WTC11 (cell line): ENCODE data around the gene CPNE1. TPM values are rescaled to one million over a fixed set of nuclear protein-coding genes. Genes with fewer than 3 reads are reported as not detected.

Source experiments
- CBFB ChIP-seq: sonication (generic); formaldehyde crosslinking; IDR thresholded peaks from 2 replicates; pipeline ENCODE4 v1.8.1; 2022; ENCODE audit warnings: mild to moderate bottlenecking, low read depth, missing genetic modification reagents
- CREM ChIP-seq: sonication (generic); formaldehyde crosslinking; IDR thresholded peaks from 2 replicates; pipeline ENCODE4 v1.8.1; 2022; ENCODE audit warnings: mild to moderate bottlenecking, missing genetic modification reagents, moderate library complexity
- ELF4 ChIP-seq: sonication (generic); formaldehyde crosslinking; IDR thresholded peaks from 2 replicates; pipeline ENCODE4 v1.8.1; 2022; ENCODE audit warnings: low read depth, mild to moderate bottlenecking, moderate library complexity, missing genetic modification reagents
- ESRRA ChIP-seq: sonication (generic); formaldehyde crosslinking; IDR thresholded peaks from 2 replicates; pipeline ENCODE4 v1.8.1; 2022; ENCODE audit warnings: mild to moderate bottlenecking, missing genetic modification reagents, borderline replicate concordance
- FOXJ3 ChIP-seq: sonication (generic); formaldehyde crosslinking; IDR thresholded peaks from 2 replicates; pipeline ENCODE4 v1.9.0; 2021; ENCODE audit warnings: missing genetic modification reagents, mild to moderate bottlenecking, borderline replicate concordance
- FOXK1 ChIP-seq: sonication (generic); formaldehyde crosslinking; IDR thresholded peaks from 2 replicates; pipeline ENCODE4 v1.8.0; 2022; ENCODE audit warnings: mild to moderate bottlenecking, moderate library complexity, missing genetic modification reagents
- FOXP1 ChIP-seq: sonication (generic); formaldehyde crosslinking; IDR thresholded peaks from 2 replicates; pipeline ENCODE4 v1.8.0; 2022; ENCODE audit warnings: missing genetic modification reagents, mild to moderate bottlenecking, moderate library complexity, borderline replicate concordance
- GRHL2 ChIP-seq: fragments of 250-450 bp; sonication (Bioruptor Pico); IDR thresholded peaks from 2 replicates; pipeline ENCODE4 v1.8.0; 2022; ENCODE audit warnings: mild to moderate bottlenecking, moderate library complexity; ENCODE audit not compliant: insufficient replicate concordance, severe bottlenecking
- MXD4 ChIP-seq: fragments of 250-450 bp; sonication (Bioruptor Pico); IDR thresholded peaks from 2 replicates; pipeline ENCODE4 v1.8.0; 2021; ENCODE audit warnings: mild to moderate bottlenecking, moderate library complexity, borderline replicate concordance
- NFATC4 ChIP-seq: fragments of 250-450 bp; sonication (Bioruptor Pico); IDR thresholded peaks from 2 replicates; pipeline ENCODE4 v1.9.0; 2021; ENCODE audit warnings: mild to moderate bottlenecking
- NR1H2 ChIP-seq: sonication (generic); formaldehyde crosslinking; IDR thresholded peaks from 2 replicates; pipeline ENCODE4 v1.9.0; 2021; ENCODE audit warnings: mild to moderate bottlenecking, moderate library complexity, missing genetic modification reagents
- NR3C1 ChIP-seq: sonication (generic); formaldehyde crosslinking; conservative IDR thresholded peaks from 2 replicates; pipeline ENCODE4 v1.8.1; 2023; ENCODE audit warnings: low read depth, mild to moderate bottlenecking, missing genetic modification reagents
- OVOL2 ChIP-seq: fragments of 250-450 bp; sonication (Bioruptor Pico); IDR thresholded peaks from 2 replicates; pipeline ENCODE4 v1.9.0; 2021; ENCODE audit warnings: mild to moderate bottlenecking, borderline replicate concordance
- SOX15 ChIP-seq: fragments of 250-450 bp; sonication (Bioruptor Pico); IDR thresholded peaks from 2 replicates; pipeline ENCODE4 v1.9.0; 2021; ENCODE audit warnings: mild to moderate bottlenecking
- SP1 ChIP-seq: sonication (generic); formaldehyde crosslinking; conservative IDR thresholded peaks from 2 replicates; pipeline ENCODE4 v1.8.1; 2022; ENCODE audit warnings: missing genetic modification reagents
- TCF7 ChIP-seq: sonication (generic); formaldehyde crosslinking; IDR thresholded peaks from 2 replicates; pipeline ENCODE4 v1.8.0; 2022; ENCODE audit warnings: mild to moderate bottlenecking, low read depth, missing genetic modification reagents, moderate library complexity
- TEAD4 ChIP-seq: sonication (generic); formaldehyde crosslinking; IDR thresholded peaks from 2 replicates; pipeline ENCODE4 v1.8.0; 2022; ENCODE audit warnings: mild to moderate bottlenecking, missing genetic modification reagents
- TP53 ChIP-seq: sonication (generic); formaldehyde crosslinking; IDR thresholded peaks from 2 replicates; pipeline ENCODE4 v1.8.1; 2023; ENCODE audit warnings: mild to moderate bottlenecking, missing genetic modification reagents
- ZNF121 ChIP-seq: sonication (generic); formaldehyde crosslinking; IDR thresholded peaks from 2 replicates; pipeline ENCODE4 v1.8.0; 2023; ENCODE audit warnings: missing genetic modification reagents
- ZNF138 ChIP-seq: sonication (generic); formaldehyde crosslinking; conservative IDR thresholded peaks from 2 replicates; pipeline ENCODE4 v1.8.1; 2022; ENCODE audit warnings: mild to moderate bottlenecking, moderate library complexity, missing genetic modification reagents
- ZNF219 ChIP-seq: sonication (generic); formaldehyde crosslinking; IDR thresholded peaks from 2 replicates; pipeline ENCODE4 v1.8.0; 2023; ENCODE audit warnings: missing genetic modification reagents, mild to moderate bottlenecking, borderline replicate concordance
- ZNF263 ChIP-seq: sonication (generic); formaldehyde crosslinking; IDR thresholded peaks from 2 replicates; pipeline ENCODE4 v1.8.1; 2022; ENCODE audit warnings: low read depth, mild to moderate bottlenecking, moderate library complexity, missing genetic modification reagents
- ZNF317 ChIP-seq: sonication (generic); formaldehyde crosslinking; IDR thresholded peaks from 2 replicates; pipeline ENCODE4 v1.8.1; 2023; ENCODE audit warnings: low read depth, mild to moderate bottlenecking, moderate library complexity, missing genetic modification reagents, borderline replicate concordance
- ZNF423 ChIP-seq: fragments of 250-450 bp; sonication (Bioruptor Pico); IDR thresholded peaks from 2 replicates; pipeline ENCODE4 v2.1.2; 2022; ENCODE audit warnings: mild to moderate bottlenecking, moderate library complexity
- total RNA-seq: library from RNA; stranded (reverse); gene quantifications from 3 replicates; pipeline ENCODE4 v1.2.3, GENCODE V29; 2021
- TF ChIP-seq, protein P1 (sequence below): fragments of 250-450 bp; sonication (Bioruptor Pico); IDR thresholded peaks from 2 replicates; pipeline ENCODE4 v1.9.0; 2021; ENCODE audit warnings: mild to moderate bottlenecking
- TF ChIP-seq, protein P2 (sequence below): sonication (generic); formaldehyde crosslinking; IDR thresholded peaks from 2 replicates; pipeline ENCODE4 v1.8.1; 2022; ENCODE audit warnings: mild to moderate bottlenecking, missing genetic modification reagents, moderate library complexity, borderline replicate concordance
- TF ChIP-seq, protein P3 (sequence below): fragments of 250-450 bp; sonication (Bioruptor Pico); IDR thresholded peaks from 2 replicates; pipeline ENCODE4 v1.8.0; 2021; ENCODE audit warnings: mild to moderate bottlenecking
- TF ChIP-seq, protein P4 (sequence below): fragments of 250-450 bp; sonication (Bioruptor Pico); conservative IDR thresholded peaks from 2 replicates; pipeline ENCODE4 v1.9.0; 2021; ENCODE audit warnings: mild to moderate bottlenecking
- TF ChIP-seq, protein P5 (sequence below): sonication (generic); formaldehyde crosslinking; conservative IDR thresholded peaks from 2 replicates; pipeline ENCODE4 v1.8.1; 2022; ENCODE audit warnings: mild to moderate bottlenecking, missing genetic modification reagents
- TF ChIP-seq, protein P6 (sequence below): sonication (generic); formaldehyde crosslinking; IDR thresholded peaks from 2 replicates; pipeline ENCODE4 v1.8.1; 2022; ENCODE audit warnings: missing genetic modification reagents, borderline replicate concordance
- TF ChIP-seq, protein P7 (sequence below): sonication (generic); formaldehyde crosslinking; IDR thresholded peaks from 2 replicates; pipeline ENCODE4 v1.8.0; 2023; ENCODE audit warnings: missing genetic modification reagents

CPNE1 gene
- total RNA-seq, 1 experiment from 2014 or later = 312 TPM

DNA sequence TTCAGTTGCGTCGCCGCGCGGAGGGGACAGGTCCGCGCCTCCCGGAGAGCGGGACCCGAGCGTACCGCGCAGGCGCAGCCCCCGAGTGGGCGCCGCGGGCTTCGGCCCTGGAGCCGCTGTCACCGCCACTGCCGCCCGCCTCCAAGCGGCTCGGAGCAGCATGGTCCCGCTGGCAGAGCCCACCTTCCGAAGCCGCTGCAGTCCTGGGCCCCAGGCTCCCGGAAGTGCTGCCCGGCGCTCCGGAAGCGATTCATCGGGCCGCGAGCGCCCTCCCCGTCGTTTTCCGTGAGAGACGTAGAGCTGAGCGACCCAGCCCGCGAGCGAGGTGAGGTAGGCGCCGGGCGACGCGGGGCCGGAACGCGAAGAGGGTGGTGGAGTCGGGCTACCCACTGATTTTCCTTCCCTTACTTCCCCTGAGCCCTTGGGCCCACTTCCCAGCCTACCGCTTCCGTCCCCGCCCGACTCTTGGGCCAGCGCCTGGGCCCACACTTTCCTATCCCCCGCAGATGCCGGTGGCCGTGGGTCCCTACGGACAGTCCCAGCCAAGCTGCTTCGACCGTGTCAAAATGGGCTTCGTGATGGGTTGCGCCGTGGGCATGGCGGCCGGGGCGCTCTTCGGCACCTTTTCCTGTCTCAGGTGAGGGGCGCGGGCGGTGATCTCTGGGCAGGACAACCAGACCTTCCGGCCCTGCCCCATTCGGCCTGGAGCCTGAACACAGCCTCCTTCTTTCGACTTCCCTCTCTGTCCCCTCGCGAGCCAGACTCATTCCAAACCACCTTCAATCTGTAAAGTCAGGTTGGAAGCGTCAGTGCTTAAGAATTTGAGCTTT lies 34.6 kb upstream of the CPNE1 start, which contains the start of the genes NFS1 and ROMO1 (continued):
- TF ChIP-seq, protein P1, sequence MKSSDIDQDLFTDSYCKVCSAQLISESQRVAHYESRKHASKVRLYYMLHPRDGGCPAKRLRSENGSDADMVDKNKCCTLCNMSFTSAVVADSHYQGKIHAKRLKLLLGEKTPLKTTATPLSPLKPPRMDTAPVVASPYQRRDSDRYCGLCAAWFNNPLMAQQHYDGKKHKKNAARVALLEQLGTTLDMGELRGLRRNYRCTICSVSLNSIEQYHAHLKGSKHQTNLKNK = no peak
- TF ChIP-seq SOX15 (CRISPR knock-in tag) = no peak
- TF ChIP-seq, protein P2, sequence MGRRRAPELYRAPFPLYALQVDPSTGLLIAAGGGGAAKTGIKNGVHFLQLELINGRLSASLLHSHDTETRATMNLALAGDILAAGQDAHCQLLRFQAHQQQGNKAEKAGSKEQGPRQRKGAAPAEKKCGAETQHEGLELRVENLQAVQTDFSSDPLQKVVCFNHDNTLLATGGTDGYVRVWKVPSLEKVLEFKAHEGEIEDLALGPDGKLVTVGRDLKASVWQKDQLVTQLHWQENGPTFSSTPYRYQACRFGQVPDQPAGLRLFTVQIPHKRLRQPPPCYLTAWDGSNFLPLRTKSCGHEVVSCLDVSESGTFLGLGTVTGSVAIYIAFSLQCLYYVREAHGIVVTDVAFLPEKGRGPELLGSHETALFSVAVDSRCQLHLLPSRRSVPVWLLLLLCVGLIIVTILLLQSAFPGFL (CRISPR knock-in tag) = peak; percentile 74; the same call in 1 of the 2 replicates
- TF ChIP-seq, protein P3, sequence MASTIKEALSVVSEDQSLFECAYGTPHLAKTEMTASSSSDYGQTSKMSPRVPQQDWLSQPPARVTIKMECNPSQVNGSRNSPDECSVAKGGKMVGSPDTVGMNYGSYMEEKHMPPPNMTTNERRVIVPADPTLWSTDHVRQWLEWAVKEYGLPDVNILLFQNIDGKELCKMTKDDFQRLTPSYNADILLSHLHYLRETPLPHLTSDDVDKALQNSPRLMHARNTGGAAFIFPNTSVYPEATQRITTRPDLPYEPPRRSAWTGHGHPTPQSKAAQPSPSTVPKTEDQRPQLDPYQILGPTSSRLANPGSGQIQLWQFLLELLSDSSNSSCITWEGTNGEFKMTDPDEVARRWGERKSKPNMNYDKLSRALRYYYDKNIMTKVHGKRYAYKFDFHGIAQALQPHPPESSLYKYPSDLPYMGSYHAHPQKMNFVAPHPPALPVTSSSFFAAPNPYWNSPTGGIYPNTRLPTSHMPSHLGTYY (CRISPR knock-in tag) = no peak
- no peak for TF ChIP-seq OVOL2 (CRISPR knock-in tag)
- no peak for TF ChIP-seq ZNF219
- peak; percentile 87 for TF ChIP-seq CREM (CRISPR knock-in tag)
- TF ChIP-seq, protein P4, sequence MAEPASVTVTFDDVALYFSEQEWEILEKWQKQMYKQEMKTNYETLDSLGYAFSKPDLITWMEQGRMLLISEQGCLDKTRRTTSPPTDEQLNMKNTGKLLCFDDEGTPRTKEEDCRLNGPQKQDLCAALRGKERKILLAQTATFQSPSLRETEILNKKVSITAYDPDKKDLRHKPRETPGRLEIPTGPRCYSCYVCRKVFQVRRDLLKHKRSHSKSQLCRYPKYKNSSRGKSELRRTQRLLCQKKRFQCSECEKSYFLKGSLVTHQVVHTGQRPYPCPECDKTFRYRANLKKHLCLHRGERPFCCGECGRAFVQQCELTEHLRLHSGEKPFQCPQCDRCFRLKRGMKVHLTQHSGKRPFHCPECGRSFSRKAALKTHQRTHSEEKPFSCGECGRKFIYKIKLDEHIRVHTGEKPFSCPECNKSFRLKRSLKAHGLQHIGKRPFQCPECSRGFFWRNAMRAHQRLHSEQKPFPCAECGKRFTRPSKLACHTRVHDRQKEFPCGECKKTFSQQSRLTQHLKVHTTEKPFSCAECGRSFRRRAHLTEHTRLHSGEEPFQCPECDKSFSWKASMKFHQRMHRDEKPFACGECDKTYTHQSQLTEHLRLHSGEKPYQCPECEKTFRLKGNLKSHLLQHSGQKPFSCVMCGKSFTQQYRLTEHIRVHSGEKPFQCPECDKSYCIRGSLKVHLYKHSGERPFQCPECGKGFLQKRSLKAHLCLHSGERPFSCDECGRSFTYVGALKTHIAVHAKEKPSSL (CRISPR knock-in tag) = no peak
- no peak for TF ChIP-seq ZNF317 (CRISPR knock-in tag)
- TF ChIP-seq ZNF423 (CRISPR knock-in tag) = no peak
- TF ChIP-seq TCF7 (CRISPR knock-in tag) = no peak
- peak; percentile 43 for TF ChIP-seq FOXP1
- TF ChIP-seq ELF4 (CRISPR knock-in tag) = no peak; the same call in 1 of the 2 replicates
- no peak for TF ChIP-seq ZNF121
- TF ChIP-seq SP1 (CRISPR knock-in tag) = peak; percentile 63
- no peak for TF ChIP-seq MXD4 (CRISPR knock-in tag)
- no peak for TF ChIP-seq FOXJ3
- peak; percentile 87 for TF ChIP-seq TP53 (CRISPR knock-in tag)
- TF ChIP-seq CBFB (CRISPR knock-in tag) = 0 out of 2 replicates have a peak, but pooled peaks have one; percentile 39
- TF ChIP-seq, protein P5, sequence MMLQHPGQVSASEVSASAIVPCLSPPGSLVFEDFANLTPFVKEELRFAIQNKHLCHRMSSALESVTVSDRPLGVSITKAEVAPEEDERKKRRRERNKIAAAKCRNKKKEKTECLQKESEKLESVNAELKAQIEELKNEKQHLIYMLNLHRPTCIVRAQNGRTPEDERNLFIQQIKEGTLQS = no peak
- 0 out of 2 replicates have a peak, but pooled peaks have one; percentile 34 for TF ChIP-seq NFATC4 (CRISPR knock-in tag)
- peak; percentile 82; the same call in 1 of the 2 replicates for TF ChIP-seq NR3C1 (CRISPR knock-in tag)
- TF ChIP-seq NR1H2 (CRISPR knock-in tag) = no peak
- TF ChIP-seq ZNF138 (CRISPR knock-in tag) = peak; percentile 89
- TF ChIP-seq FOXK1 (CRISPR knock-in tag) = peak; percentile 86
- no peak for TF ChIP-seq TEAD4 (CRISPR knock-in tag)
- no peak for TF ChIP-seq ZNF263 (CRISPR knock-in tag)
- 0 out of 2 replicates have a peak, but pooled peaks have one; percentile 20 for TF ChIP-seq ESRRA (CRISPR knock-in tag)
- TF ChIP-seq, protein P6, sequence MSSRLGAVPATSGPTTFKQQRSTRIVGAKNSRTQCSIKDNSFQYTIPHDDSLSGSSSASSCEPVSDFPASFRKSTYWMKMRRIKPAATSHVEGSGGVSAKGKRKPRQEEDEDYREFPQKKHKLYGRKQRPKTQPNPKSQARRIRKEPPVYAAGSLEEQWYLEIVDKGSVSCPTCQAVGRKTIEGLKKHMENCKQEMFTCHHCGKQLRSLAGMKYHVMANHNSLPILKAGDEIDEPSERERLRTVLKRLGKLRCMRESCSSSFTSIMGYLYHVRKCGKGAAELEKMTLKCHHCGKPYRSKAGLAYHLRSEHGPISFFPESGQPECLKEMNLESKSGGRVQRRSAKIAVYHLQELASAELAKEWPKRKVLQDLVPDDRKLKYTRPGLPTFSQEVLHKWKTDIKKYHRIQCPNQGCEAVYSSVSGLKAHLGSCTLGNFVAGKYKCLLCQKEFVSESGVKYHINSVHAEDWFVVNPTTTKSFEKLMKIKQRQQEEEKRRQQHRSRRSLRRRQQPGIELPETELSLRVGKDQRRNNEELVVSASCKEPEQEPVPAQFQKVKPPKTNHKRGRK = no peak
- no peak for TF ChIP-seq GRHL2 (CRISPR knock-in tag)
- TF ChIP-seq, protein P7, sequence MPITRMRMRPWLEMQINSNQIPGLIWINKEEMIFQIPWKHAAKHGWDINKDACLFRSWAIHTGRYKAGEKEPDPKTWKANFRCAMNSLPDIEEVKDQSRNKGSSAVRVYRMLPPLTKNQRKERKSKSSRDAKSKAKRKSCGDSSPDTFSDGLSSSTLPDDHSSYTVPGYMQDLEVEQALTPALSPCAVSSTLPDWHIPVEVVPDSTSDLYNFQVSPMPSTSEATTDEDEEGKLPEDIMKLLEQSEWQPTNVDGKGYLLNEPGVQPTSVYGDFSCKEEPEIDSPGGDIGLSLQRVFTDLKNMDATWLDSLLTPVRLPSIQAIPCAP (CRISPR knock-in tag) = no peak
